ENCODE measurements around the gene RBBP5.

DNA sequence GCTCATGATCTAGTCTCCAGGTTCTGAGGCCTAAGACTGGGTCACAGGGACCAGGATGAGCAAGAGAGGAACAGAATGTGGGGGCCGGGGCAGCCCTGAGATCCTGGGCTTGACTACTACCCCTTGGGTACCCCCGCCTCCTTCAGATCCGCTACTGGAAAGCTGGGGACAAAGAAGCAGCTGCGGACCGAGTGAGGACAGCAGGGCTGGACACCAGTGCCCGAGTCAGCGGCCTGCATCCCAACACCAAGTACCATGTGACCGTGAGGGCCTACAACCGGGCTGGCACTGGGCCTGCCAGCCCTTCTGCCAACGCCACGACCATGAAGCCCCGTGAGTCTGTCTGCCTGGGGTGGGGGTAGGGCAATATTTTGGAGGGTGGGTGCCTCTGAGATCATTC lies 50.0 kb downstream of the RBBP5 start:
- TF ChIP-seq, protein P1, sequence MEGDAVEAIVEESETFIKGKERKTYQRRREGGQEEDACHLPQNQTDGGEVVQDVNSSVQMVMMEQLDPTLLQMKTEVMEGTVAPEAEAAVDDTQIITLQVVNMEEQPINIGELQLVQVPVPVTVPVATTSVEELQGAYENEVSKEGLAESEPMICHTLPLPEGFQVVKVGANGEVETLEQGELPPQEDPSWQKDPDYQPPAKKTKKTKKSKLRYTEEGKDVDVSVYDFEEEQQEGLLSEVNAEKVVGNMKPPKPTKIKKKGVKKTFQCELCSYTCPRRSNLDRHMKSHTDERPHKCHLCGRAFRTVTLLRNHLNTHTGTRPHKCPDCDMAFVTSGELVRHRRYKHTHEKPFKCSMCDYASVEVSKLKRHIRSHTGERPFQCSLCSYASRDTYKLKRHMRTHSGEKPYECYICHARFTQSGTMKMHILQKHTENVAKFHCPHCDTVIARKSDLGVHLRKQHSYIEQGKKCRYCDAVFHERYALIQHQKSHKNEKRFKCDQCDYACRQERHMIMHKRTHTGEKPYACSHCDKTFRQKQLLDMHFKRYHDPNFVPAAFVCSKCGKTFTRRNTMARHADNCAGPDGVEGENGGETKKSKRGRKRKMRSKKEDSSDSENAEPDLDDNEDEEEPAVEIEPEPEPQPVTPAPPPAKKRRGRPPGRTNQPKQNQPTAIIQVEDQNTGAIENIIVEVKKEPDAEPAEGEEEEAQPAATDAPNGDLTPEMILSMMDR (IDR thresholded peaks at IDR 0.05), result no peak
- TF ChIP-seq POLR2A (IDR thresholded peaks at IDR 0.05), result no peak
